HL-60/S4 treated with retinoic acid at 250 ng/mL for 4 days and 3 days (cell line): Measurements from ENCODE around the gene RNF187.

Source experiments
- in situ Hi-C: fragments of 300-500 bp; cut with MboI; formaldehyde crosslinking; loops from 2 replicates; pipeline ENCODE4 v1.7.0; 2022; ENCODE audit warnings: low sequenced_read_pairs

The RNF187 gene

DNA sequence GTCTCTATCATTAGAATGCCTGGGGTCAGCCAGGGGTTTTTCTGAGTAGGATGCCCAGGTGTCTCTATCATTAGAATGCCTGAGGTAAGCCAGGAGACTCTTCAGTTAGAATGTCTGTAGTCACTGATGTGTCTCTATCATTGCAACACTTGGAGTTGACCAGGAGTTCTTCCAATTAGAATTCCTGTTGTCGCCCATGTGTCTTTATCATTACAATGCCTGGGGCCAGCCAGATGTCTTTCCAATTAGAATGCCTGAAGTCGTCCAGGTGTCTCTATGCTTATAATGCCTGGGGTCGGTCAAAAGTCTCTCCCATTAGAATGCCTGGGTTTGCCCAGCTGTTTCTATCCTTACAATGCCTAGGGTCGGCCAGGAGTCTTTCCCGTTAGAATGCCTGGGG, 55.8 kb downstream of the RNF187 start:
- in situ Hi-C loops = no loop called here

GRCh38 chr1:228543396-228543795, 56.2 kb downstream of the RNF187 start:
- in situ Hi-C loops = no loop called here

DNA sequence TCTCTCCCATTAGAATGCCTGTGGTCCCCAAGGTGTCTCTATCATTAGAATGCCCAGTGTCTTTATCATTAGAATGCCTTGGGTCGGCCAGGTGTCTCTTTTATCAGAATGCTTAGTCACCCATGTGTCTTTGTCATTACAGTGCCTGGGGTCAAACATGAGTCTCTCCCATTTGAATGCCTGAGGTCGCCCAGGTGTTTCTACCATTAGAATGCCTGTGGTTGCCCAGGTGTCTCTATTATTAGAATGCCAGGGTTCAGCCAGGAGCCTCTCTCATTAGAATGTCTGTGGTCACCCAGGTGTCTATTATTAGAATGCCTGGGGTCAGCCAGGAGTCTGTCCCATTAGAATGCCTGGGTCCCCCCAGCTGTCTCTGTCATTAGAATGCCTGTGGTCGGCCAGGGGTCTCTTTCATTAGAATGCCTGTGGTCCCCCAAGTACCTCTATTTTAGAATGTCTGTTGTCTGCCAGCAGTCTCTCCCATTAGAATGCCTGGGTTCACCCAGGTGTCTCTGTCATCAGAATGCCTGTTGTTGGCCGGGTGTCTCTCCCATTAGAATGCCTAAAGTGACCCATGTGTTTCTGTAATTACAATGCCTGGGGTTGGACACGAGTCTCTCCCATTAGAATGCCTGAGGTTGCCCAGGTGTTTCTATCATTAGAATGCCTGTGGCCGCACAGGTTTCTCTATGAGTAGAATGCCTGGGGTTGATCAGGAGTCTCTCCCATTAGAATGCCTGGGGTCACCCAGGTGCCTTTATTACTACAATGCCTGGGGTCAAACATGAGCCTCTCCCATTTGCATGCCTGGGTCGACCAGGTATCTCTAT, 57.1 kb downstream of the RNF187 start:
- in situ Hi-C loops = no loop called here

GRCh38 chr1:228544921-228545591, 57.9 kb downstream of the RNF187 start:
- in situ Hi-C loops = no loop called here
